ENCODE measurements around the gene DPEP2.

GRCh38 chr16:67940446-67941089, 58.7 kb downstream of the DPEP2 start:
- TF ChIP-seq, protein P1, sequence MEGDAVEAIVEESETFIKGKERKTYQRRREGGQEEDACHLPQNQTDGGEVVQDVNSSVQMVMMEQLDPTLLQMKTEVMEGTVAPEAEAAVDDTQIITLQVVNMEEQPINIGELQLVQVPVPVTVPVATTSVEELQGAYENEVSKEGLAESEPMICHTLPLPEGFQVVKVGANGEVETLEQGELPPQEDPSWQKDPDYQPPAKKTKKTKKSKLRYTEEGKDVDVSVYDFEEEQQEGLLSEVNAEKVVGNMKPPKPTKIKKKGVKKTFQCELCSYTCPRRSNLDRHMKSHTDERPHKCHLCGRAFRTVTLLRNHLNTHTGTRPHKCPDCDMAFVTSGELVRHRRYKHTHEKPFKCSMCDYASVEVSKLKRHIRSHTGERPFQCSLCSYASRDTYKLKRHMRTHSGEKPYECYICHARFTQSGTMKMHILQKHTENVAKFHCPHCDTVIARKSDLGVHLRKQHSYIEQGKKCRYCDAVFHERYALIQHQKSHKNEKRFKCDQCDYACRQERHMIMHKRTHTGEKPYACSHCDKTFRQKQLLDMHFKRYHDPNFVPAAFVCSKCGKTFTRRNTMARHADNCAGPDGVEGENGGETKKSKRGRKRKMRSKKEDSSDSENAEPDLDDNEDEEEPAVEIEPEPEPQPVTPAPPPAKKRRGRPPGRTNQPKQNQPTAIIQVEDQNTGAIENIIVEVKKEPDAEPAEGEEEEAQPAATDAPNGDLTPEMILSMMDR (IDR thresholded peaks at IDR 0.05 in 4 of 5, conservative IDR thresholded peaks at IDR 0.05 in 1 of 5), result no peak
- TF ChIP-seq POLR2A (IDR thresholded peaks at IDR 0.05), result no peak
